ENCODE results near the gene TRDN.

The TRDN gene, protein sequence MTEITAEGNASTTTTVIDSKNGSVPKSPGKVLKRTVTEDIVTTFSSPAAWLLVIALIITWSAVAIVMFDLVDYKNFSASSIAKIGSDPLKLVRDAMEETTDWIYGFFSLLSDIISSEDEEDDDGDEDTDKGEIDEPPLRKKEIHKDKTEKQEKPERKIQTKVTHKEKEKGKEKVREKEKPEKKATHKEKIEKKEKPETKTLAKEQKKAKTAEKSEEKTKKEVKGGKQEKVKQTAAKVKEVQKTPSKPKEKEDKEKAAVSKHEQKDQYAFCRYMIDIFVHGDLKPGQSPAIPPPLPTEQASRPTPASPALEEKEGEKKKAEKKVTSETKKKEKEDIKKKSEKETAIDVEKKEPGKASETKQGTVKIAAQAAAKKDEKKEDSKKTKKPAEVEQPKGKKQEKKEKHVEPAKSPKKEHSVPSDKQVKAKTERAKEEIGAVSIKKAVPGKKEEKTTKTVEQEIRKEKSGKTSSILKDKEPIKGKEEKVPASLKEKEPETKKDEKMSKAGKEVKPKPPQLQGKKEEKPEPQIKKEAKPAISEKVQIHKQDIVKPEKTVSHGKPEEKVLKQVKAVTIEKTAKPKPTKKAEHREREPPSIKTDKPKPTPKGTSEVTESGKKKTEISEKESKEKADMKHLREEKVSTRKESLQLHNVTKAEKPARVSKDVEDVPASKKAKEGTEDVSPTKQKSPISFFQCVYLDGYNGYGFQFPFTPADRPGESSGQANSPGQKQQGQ

DNA sequence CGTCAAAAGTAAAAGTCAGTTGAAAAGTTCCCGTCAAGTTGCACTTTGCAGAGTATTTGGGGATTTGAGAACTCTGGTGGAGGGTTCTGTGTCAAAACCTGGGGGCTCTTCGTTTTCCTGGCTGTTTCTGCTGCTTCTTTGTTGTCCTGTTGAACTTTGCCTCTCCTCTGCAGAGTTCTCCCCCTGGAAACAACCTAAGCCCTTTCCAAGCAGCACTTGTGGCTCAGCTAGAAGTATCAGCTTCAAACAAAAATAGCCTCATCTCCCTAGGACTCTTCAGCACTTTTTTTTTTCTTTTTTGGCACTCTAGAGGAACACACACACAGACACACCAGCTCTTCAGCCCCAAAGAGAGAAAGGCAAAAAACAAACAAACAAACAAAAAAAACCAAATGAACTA, at the start of gene TRDN:
TRDN (minus strand) TSS at position 169 of the 400 bp plus-strand sequence. CDS start 175 bp downstream, outside the sequence.
- DNase-seq = no peak

DNA sequence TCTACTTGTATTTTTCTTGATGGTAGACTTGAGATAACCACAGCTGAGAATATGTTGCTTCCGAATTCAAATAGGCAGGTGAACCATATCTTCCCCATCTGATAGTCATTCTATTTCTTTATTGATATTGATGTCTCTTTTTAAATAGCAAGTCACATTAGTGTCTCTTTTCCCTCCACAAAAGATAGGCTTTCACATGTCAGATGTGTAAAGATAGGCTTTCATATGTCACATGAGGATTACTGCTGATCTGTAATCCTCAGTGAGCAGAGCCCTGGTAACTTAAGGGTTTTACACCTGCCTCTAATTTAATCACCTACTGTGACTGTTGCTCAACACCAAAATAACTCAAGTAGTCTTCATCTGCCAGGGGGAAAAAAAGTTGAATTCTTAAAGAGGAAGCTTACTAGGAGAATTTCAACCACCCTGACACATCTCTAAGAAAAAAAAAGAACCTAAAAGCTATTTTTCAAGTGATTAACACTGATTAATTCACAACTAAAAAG, 45.3 kb upstream of the TRDN start:
- no peak for DNase-seq

DNA sequence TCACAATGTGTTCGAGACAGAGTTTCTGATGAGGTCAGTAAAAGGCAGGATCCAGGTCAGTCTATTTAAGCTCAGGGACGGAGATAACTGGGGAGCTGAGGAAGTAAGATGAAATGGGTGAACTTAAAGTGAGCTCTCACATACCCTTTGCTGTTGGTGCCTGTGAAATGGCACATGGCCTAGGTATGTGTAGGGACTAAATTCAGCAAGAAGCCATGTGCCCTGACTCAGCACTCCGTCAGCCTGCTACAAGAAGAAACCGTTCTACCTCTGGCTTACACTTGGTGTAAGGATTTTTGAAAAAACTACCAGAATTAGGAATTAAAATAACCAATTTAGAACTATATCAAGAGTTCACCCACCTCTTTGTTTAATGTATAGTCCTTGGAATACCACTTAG, 41.1 kb upstream of the TRDN start:
- DNase-seq = no peak

DNA sequence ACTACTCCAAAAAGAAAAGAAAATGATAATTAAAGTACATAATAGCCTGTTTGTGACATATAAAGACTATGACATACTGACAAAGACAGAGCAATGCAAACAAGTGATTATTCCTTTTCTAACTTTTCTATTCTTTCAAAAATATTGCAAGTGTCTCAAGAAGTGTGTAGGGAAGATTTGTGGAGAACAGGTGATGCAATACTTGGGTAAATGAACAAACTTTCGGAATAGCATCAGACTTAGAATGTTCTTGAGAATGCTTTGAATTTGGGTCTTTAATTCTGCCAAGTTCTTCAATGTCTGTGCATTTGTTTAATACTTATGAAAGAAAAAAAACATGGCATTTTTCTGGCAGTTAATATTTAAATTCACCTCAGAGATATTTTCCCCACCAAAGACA, 40.0 kb upstream of the TRDN start:
- no peak for DNase-seq

DNA sequence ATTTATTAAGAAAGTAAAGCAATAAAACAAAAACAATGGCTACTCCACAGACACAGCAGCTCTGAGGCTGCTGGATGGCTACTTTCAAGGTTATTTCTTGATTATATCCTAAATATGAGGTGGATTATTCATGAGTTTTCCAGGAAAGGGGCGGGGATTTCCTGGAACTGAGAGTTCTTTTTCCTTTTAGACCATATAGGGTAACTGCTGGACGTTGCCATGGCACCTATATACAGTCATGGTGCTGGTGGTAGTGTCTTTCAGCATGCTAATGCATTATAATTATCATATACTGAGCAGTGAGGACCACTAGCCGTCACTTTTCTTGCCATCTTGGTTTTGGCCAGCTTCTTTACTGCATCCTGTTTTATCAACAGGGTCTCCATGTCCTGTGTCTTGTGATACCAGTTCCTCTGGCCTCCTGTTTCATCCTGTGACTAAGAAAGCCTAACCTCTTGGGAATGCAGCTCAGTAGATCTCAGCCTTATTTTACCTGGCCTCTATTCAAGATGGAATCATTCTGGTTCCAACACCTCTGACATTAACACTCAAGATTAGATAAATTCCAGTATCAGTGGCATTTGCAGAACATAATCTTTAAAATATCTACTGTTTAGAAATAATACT, 32.3 kb upstream of the TRDN start:
- DNase-seq = no peak

DNA sequence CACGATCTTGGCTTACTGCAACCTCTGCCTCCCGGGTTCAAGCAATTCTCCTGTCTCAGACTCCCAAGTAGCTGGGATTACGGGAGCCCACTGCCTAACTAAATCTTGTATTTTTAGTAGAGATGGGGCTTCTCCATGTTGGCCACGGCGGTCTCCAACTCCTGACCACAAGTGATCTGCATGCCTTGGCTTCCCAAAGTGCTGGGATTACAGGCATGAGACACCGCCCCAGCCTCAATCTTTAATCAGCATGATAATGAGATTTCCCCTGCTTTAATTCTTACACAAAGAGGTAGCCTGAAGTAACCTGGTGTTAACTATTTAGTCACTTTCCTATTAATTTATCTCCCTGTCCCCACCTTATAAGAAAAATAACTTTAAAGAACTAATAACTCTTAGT, 31.3 kb upstream of the TRDN start:
- DNase-seq = no peak

DNA sequence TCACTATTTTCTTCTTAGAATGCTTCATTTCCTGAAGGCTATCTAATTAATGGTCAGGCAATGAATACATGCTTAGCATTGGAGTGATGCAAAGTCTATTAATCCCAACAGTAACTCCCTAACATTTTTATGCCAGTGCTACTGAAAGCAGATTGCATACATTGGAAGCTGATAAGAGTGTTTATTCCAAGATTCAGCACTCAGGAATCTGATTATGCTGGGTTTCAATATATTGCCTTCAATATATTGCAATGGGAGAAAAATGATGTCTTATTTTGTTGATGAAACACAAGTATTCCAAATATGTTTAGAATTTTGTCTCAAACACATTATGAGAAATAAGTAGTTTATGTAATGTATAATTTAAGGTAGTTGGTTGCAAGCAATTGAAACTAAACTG, 26.7 kb upstream of the TRDN start:
- no peak for DNase-seq

DNA sequence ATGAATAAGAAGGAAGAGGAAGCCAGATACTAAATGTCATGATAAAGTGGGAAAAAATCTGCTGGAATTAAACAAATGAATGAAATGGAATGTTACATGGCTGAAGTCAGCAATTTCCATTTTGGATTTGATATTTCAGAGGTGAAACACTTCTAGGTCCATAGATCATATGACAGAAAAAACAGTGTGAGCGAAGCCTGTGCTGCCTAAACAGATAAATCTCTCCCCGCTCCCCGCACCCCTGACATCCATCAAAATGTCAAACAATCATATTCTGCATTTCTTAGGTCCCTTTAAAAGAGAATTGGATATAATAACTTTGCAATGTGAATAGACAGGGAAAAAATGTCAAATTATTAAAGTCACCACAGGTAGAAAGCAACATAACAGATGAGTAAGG, 26.0 kb upstream of the TRDN start:
- no peak for DNase-seq

DNA sequence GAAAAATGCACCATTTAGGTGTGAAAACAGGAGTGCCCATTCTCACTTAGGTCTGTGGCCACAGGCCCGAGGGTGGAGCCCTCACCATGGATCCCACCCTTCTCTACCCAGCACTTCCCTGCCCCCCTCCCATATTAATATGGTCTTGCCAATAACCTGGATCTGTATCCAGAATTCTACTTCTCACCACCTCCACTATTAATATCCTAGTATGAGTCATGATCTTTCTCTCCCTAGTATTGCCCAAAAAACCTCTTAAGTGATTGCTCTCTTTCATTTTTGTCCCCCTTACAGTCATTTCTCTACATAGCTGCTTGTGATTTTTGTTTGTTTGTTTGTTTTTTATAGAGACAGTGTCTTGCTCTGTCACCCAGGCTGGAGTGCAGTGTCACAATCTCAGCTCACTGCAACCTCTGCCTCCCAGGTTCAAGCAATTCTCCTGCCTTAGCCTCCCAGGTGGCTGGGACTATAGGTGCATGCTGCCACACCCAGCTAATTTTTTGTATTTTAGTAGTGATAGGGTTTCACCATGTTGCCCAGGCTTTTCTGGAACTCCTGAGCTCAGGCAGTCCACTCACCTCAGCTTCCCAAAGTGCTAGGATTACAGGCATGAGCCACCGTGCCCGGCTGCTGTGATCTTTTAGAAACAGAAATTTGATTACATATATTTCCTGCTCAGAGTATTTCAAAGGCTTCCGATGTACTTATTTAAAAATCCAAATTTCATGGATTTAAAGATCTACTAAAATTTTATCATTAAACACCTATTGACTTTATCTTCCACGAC, 24.5 kb upstream of the TRDN start:
- no peak for DNase-seq

DNA sequence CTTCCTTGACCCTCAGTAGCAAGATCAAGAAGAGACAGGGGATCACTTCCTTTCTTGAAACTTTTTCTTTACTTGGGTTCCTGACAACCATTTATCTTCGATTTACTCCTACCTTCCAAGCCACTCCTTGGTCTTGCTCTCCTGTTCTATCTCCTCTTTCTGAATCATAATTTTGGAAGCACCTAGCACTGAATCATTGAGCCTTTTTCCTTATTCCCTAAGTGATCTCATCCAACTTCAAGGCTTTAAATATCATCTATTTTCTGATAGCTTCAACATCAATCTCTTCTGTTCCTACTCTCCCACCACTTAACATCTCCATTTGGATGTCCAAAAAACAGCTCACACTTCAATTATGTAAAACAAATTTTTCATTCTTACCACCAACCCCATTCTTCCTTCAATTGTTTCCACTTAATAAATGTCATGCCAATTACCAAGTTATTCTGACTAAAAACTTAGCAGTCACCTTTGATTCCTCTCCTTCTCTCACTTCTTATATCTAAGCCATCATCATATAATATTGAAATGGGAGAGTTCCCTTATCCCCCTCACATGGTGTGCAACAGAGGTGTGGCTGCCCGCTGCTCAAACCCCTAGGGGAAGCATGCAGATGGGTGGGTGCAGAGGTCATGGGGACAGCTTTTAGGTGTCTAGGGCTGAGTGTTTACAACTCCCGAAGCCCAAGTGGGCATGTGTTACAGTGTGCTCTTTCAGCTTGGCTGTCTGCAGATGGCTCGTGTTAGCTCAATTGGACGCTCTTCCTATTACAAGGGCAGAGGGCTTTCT, 23.4 kb upstream of the TRDN start:
- no peak for DNase-seq

DNA sequence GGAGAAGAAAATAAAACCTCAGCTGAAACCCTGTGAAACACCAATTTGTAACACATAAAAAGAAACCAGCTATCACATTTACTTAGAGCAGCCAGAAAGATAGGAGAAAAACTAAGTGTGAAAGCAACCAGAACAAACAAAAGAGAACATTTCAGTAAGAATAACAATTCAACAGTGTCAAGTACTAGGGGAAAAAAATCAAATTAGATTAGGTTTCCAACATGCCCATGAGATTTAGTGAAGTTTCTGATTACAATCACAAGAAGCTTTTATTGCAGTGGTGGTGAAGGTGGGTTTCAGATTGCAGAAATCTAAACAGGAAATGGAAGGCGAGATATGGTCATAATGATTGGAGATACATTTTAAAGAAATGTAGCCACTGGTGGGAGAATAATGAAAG, 22.1 kb upstream of the TRDN start:
- DNase-seq = no peak

DNA sequence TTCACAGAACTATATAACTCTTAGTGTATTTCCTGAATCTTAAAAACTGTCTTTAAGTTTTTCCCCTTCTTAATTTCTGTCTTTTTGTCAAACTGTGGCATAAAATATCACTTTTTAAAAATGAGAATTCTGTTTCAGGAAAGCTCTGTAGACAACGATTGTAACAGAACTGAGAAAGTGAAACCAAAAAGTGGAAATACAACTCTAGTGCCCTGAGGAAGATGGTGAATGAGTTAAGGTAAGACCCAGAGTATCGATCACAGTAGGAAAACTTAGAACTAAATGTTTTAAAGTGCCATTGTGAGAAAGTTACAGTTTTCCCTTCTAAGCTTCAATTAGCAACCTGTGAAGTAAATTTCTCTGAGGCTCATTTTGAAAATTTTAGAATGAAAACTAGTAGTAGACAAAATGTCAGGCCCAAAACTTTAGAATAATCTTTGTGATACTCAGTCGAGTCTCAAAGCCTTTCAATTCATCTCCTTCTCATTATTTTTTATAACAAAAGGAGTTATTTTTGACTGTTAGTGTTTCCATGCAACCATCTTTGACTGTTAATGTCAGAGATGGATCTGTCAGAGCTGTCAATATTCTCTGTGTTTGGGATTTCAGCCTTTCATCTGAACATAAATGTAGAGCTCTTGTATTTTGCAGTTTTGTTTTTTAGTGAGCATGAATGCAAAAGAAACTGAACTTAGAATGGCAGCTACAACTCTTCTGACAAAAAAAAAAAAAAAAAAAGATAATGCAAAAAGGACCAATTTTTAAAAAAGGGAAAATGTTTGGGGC, 19.0 kb upstream of the TRDN start:
- no peak for DNase-seq

DNA sequence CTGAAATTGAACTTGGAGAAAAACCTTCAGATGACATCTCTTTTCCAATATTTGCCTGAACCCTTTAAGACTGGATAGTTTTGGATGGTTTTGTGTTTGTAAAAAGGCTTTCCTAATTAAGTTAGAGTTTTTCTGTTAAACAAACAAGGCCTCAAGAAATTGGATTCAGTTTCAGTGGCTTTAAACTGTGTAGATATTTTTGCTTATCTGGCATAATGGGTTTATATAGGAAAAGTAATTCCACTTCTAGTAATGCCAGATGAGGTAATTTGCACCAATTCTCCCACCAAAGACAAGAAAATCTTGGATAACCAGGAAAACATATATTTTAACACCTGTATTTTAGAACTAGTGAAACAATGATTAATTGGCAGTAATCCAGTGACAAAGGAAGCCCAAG, 12.0 kb upstream of the TRDN start:
- no peak for DNase-seq

DNA sequence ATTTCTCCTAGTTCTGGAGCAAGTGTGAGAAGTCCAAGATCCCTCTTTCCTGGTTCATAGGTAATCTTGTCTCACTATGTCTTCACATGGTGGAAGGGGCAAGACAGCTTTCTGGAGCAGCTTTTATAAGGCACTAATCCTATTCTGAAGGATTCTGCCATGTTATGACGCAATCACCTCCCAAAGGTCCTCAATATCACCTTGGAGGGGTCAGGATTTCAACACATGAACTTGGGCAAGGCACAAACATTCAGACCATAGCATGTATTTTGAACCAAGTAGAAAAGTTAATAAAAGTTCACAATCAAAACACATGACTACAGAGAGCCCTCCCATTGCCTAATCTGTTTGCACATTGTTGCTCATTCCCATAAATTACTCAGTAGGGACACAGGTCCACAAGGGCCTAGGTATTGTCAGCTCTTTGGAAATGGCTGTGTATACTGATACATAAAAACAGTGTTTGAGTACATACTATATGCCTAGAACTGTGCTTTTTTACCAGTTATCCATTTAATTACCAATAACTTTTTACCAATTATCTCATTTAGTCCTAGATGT, 11.3 kb upstream of the TRDN start:
- DNase-seq = no peak

DNA sequence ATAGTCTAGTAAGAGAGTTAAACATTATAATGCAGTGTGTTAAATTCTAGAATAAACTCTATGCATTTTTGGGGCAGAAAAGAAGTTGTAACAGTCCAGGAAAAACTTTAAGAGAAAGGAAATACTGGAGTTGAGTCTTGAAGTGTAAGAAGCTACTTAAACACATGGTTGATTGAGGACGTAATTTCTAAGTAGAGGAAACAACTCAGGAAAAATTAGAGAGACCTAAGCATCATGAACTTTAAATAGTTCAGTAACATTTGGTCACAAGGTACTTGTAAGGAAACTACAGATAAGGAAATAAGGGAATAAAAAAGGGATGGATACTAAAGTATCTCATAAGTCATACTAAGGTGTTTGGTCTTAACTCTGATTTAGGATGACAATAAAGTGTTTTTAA, 4.7 kb upstream of the TRDN start:
- DNase-seq = no peak

DNA sequence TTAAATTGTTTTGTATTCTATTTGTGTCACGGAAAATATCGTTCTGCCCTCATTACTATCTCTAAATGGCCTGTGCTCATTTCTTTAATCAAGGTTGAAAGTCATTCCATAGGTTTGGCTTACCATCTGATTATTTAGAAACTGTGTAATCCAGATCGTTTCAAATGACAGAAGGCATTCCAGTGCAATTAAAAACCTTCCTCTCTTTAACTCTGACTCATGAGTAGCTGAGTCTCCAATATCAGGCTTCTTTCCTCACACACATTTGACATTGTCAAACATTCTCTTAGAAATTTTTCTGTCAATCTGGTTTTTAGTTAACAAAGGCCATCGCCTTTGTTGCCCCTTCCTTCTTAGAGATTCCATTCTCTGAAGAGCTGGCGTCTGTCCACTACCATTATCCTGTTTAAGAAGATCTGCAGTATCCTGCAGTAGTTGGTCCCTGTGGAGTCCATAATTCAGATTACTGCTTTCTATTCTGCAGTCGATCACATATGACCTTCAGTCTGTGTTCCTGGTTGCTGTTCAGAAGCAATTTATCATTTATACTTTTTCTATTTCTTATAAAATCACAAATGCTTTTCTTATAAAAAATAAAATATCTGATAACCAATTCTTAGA, 3.9 kb upstream of the TRDN start:
- no peak for DNase-seq

DNA sequence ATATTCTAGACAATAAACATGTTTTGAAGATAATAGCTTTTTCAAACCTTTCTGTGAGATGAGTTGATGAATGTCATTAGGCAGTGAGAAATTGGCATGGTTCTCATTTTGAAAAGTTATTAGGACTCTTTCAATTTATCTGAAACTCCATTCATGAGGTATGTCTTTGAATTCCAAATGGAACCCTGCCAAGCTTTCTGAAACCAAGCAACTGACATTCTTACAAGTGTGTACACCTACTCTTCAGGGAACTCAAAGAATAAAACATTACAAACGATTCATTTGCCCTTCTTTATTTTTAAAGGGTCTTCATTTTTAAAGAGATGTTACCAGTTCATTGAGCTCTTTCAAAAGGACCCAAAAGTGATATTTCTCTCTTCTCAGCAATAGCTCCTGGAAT, 2.1 kb upstream of the TRDN start:
- DNase-seq = no peak

DNA sequence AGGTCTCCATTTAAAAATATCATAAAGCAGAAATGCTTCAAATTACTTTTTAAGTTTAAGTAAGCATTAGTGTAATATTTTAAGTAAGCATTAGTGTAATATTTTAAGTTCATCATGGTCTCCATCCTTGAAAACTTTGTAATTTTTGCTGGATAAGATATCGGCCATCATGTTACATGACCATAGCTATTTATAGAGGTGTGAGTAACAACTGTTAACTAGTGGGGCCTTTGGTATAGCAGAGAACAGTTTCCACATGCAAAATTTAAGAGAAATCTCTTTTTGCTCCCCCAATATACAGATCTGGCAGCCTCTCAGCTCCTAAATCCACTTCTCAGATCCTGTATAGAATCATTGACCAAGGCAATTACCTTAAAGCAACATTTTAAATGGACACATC, 468 bp downstream of the TRDN start:
- DNase-seq = no peak

DNA sequence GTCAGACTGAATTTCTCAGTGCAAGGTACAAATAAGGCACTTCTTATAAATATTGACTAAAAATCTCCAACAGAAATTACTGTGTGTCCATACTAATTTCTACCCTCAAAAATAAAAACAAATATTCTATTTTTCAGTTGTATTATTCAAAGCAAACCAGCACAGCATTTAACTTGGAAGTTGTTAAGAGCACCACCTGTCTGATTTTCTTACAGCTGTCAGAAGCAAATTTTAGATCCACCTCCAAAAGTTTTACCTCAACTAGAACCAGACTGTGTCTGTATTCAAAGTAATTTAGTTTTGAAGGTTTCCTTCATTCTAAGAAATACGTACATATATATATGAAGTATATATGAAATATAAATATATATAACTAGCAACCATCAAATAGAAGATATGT, 1.2 kb downstream of the TRDN start:
- no peak for DNase-seq

DNA sequence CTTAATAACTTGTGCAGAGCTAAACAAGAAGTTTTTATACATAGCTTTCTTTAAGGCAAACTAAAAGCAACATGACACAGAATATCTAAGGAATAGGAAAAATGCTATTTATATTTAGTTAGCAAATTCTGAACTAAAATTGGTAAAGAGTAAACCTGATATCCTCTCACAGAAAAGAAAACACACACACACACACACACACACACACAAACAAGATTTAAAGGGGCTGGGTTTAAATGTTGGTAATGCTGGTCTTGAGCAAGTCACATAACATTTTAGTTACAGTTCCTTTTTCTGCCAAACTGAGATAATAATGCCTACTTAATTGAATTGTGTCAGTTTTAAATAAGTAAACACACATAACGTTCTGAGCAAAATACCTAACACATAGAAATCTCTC, 1.6 kb downstream of the TRDN start:
- no peak for DNase-seq

DNA sequence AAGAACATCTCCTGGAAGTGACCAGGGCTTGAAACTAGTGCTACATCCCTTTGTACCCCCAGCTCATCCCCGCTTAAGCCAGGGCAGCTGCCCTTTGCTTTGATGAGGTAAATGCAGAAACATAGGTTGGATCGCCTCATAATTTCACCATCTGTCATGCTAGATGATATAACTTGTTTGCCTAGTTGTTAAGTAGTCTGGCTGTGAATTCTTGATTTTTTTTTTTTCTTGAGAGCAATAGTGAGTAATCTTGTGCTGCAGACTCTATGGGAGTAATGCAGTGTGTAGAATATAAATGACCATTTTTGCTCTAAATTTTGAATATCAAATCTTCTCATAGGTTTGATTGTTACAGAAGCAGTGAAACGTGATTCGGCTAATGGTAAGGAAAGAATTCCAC, 4.1 kb downstream of the TRDN start:
- no peak for DNase-seq

Measured in femur (tissue), 1 donor.